GM12865 (cell line): ENCODE data around the gene RHBDL3.

Experiments used
- DNase-seq: peaks from one replicate; pipeline ENCODE4 v3.0.0; 2010; ENCODE audit warnings: low read depth
- H3K4me3 ChIP-seq: 2 replicates; pipeline ENCODE4 v1.5.1; 2011; ENCODE audit warnings: mild to moderate bottlenecking, low read depth, low read length, control low read depth
- CTCF ChIP-seq: IDR thresholded peaks from 2 replicates; pipeline ENCODE4 v1.5.1; 2011; ENCODE audit warnings: low read length, control low read depth, low read depth, inconsistent platforms; ENCODE audit not compliant: insufficient read depth; ENCODE audit errors: missing control alignments

RHBDL3 gene

GRCh38 chr17:32274643-32275042 is 9.0 kb downstream of the RHBDL3 start:
- H3K4me3 ChIP-seq, result no peak overlapping the region
- no peak for DNase-seq
- TF ChIP-seq CTCF, result no peak

DNA sequence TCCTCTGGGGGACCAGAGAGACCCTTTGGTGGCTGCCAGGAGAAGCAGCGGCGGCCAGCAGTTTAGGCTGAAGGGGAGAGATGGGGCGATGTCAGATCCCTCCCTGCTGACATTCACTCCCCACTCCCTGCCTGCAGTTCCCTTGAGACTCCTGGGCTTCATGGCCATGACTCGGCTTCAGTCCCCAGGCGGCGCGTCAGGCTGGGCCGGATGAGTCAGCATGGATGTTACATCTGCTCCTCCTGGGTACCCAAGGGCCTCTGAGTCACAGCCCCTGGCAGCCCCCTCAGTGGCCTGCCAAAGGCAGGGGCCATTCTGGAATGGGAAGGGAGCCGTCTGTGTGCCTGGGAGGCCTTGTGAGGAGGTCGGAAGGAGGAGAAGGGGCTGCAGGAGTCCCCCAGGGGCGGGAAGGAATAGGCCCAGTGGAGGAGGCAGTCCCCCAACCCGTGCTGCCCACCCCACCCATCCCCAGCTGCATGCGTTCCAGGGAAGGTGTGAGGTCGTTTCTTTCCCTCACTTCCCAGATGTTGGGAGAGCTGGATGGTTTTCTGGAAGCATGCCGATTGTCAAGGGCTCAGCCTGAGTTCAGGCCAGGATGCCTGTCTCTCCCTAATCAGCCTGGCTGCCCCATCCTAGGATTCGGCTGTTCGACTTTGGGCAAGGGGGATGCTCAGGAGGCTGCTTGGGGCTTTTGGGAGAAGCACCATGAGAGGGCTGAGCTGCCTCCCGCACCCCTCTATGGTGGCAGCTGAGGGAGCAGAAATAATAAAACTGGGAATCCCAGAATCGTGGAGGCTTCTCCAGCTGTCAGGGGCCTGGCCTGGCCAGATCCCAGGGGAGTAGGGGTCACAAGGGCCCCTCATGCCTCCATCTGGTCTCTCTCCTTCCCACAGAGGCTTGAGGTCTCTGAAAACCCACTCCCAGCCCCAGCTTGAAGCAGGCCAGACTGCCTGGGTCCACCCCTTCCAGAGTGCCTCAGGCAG is 9.7 kb downstream of the RHBDL3 start:
- no peak for DNase-seq
- no peak for TF ChIP-seq CTCF
- no peak overlapping the region for H3K4me3 ChIP-seq

GRCh38 chr17:32276171-32276601 is 10.6 kb downstream of the RHBDL3 start:
- DNase-seq, result peak; percentile 24

DNA sequence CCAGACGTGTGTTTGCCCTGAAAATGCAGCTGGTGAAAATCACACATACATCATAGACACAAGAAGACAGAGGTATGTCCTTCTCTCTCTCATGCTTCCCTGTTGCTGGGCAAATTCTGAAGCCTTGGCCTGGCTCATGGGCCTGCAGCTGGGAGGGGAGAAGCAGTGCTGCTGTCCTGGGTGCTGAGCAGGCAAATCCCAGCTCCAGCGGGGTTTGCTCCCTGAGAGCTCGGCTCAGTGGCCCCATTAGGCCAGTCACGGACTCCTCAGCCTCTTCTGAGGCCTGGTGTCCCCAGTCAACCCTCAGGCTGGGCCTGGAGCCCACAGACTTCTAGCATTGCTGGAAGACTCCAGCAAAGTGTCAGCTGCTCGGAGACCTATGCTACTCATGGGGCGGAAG is 11.7 kb downstream of the RHBDL3 start:
- no peak overlapping the region for H3K4me3 ChIP-seq
- no peak for TF ChIP-seq CTCF
- DNase-seq, result no peak

More at GRCh38 chr17:32276171-32276601, 10.6 kb downstream of the RHBDL3 start:
- H3K4me3 ChIP-seq, result no peak overlapping the region
- TF ChIP-seq CTCF, result no peak

DNA sequence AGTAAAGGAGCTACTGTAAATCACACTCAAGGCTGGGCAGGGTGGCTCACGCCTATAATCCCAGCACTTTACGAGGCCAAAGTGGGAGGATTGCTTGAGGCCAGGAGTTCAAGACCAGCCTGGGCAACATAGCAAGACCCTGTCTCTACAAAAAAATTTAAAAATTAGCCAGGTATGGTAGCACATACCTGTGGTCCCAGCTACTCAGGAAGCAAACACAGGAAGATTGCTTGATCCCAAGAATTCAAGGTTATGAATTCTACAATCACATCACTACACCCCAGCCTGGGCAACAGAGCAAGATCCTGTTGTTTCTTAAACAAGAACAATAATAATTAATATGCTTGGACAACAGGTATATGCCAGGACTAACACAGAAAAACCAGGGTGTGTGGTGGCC is 13.2 kb downstream of the RHBDL3 start:
- H3K4me3 ChIP-seq, result no peak overlapping the region
- DNase-seq, result no peak
- TF ChIP-seq CTCF, result no peak

- DNase-seq, result no peak
- TF ChIP-seq CTCF, result no peak
- H3K4me3 ChIP-seq, result no peak overlapping the region
Measured at GRCh38 chr17:32279891-32280716, 14.5 kb downstream of the RHBDL3 start.
